Measurements from ENCODE around the gene ZNF697.
"Not testable (repeated sequence)": the region's sequence is repeated elsewhere in the genome, so short reads cannot be mapped to it uniquely, and the experiment has no call there.

DNA sequence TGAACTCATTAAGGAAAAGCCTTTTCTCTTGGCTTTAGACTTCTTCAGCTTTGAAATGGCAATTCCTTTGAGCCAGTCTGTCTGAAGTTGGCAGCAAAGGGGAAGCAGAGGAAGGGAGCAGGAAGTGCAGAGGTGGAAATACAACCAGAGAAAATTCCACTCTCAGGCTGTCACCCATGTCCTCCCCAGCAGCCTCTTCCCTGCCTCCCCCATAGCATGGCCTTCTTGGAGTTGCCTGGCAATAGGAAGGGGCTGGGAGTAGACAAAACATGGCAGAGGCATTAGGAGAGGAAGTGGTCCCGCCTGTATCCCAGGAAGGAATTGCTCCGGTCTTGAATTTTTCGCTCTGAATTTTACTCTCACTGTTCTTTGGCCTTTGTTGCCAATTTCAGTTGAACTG is 44.8 kb downstream of the ZNF697 start:
- TF ChIP-seq, protein P1, sequence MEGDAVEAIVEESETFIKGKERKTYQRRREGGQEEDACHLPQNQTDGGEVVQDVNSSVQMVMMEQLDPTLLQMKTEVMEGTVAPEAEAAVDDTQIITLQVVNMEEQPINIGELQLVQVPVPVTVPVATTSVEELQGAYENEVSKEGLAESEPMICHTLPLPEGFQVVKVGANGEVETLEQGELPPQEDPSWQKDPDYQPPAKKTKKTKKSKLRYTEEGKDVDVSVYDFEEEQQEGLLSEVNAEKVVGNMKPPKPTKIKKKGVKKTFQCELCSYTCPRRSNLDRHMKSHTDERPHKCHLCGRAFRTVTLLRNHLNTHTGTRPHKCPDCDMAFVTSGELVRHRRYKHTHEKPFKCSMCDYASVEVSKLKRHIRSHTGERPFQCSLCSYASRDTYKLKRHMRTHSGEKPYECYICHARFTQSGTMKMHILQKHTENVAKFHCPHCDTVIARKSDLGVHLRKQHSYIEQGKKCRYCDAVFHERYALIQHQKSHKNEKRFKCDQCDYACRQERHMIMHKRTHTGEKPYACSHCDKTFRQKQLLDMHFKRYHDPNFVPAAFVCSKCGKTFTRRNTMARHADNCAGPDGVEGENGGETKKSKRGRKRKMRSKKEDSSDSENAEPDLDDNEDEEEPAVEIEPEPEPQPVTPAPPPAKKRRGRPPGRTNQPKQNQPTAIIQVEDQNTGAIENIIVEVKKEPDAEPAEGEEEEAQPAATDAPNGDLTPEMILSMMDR (IDR thresholded peaks at IDR 0.05), result not testable (repeated sequence)
- TF ChIP-seq POLR2AphosphoS5, POLR2A, EP300 (IDR thresholded peaks at IDR 0.05): not testable (repeated sequence)

All from stomach (tissue), 4 donors.